Measurements from ENCODE around the gene HOMER2. TPM values are rescaled to one million over a fixed set of nuclear protein-coding genes. Genes with fewer than 3 reads are reported as not detected.

Gene HOMER2
- total RNA-seq, 1 experiment from 2014 or later, result 14.2 TPM

DNA sequence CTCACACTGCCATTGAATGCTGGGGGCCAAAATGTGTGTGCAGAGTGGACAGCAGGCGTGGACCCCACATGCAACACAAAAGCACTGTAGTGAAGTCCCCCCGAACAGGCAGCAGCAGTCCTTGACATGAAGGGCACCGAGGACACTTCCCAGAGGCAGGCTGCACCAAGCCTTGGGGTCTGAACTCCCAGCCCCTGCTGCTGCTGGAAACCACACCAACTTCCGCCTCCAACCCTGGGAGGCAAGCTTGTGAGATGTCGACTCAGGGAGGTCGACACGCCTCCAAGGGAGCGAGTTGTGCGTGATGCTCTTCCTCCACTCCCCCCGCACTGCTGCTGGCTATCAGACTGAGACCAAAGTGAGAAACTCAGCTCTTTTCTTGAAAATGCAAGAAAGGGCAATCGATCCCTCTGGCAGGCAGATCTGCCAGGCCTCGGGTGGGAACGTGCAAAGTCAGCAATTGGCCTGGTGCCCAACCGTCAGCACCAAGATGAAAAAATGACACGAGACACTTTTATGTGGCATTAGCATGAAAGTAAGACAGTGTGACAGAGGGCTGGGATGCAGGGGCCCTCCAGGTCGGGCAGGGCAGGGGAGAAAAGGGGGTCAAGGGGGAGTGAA, 99.5 kb downstream of the HOMER2 start:
- Histone ChIP-seq H3K79me2 (ENCODE audit: insufficient read depth, low read length) (no peaks in the 10 kb centered on the region), H3K4me1 (ENCODE audit: insufficient read depth, low read length) (no peaks in the 10 kb centered on the region), H4K20me1 (ENCODE audit: control insufficient read depth, insufficient read depth, insufficient read length) (no peaks in the 10 kb centered on the region), H3T11ph (ENCODE audit: low read length) (no peak overlapping the region), H4K5ac (ENCODE audit: insufficient read length, low read depth, low read length) (no peak overlapping the region), H3K9me3 (ENCODE audit: control insufficient read depth, low read depth, low read length) (no peaks in the 10 kb centered on the region), H2BK15ac (ENCODE audit: low read depth, low read length) (no peak overlapping the region), H2AFZ (ENCODE audit: low read length) (no peak overlapping the region), H2BK20ac (ENCODE audit: low read depth, low read length, poor library complexity, severe bottlenecking) (no peak overlapping the region), H3K9ac (ENCODE audit: extremely low read depth, insufficient read length, low read length) (no peak overlapping the region), H3K14ac (ENCODE audit: insufficient read depth, low read length) (no peak overlapping the region; the same call in 1 of the 2 replicates), H3K23me2 (ENCODE audit: insufficient read length, low read depth, low read length, poor library complexity, severe bottlenecking) (no peaks in the 10 kb centered on the region), H3K18ac (ENCODE audit: insufficient read length, low read depth, low read length) (no peak overlapping the region), H3K27ac (ENCODE audit: insufficient read length, low read depth, low read length) (no peak overlapping the region), H3K27me3 (ENCODE audit: insufficient read depth, low read length) (no peaks in the 10 kb centered on the region), H3K23ac (ENCODE audit: insufficient read length, low read depth, low read length) (no peak overlapping the region), H3K4ac (ENCODE audit: low read depth, low read length) (no peak overlapping the region), H2BK5ac (ENCODE audit: insufficient read length, low read length) (no peak overlapping the region), H2AK5ac (ENCODE audit: insufficient read length, low read length) (no peak overlapping the region), H4K8ac (replicated peaks; ENCODE audit: insufficient read length, low read depth, low read length) (no peak overlapping the region), H2BK120ac (ENCODE audit: low read depth, low read length, poor library complexity, severe bottlenecking) (no peak overlapping the region), H3K79me1 (ENCODE audit: insufficient read depth, low read depth, low read length, poor library complexity, severe bottlenecking) (no peaks in the 10 kb centered on the region), H2BK12ac (ENCODE audit: insufficient read length, low read depth, low read length) (no peak overlapping the region), H3K56ac (ENCODE audit: insufficient read length, low read depth, low read length) (no peak overlapping the region), H3K4me2 (ENCODE audit: insufficient read depth, insufficient read length, low read length) (no peak overlapping the region), H4K91ac (ENCODE audit: insufficient read length, low read depth, low read length) (no peak overlapping the region)
- H3K36me3 Mint-ChIP-seq (ENCODE audit: insufficient read depth in 1 of 3, low read depth in 3 of 3), result no peaks in the 10 kb centered on the region; a peak in 1 of 7 replicates
- no CpG with 5 or more reads among the region's 16 CpGs for WGBS (ENCODE audit: extremely low coverage, insufficient read length, low lambda C conversion rate)
- H3K27ac Mint-ChIP-seq, result no peak overlapping the region
- H3K27me3 Mint-ChIP-seq (ENCODE audit: low read depth), result no peaks in the 10 kb centered on the region
- TF ChIP-seq, protein P1, sequence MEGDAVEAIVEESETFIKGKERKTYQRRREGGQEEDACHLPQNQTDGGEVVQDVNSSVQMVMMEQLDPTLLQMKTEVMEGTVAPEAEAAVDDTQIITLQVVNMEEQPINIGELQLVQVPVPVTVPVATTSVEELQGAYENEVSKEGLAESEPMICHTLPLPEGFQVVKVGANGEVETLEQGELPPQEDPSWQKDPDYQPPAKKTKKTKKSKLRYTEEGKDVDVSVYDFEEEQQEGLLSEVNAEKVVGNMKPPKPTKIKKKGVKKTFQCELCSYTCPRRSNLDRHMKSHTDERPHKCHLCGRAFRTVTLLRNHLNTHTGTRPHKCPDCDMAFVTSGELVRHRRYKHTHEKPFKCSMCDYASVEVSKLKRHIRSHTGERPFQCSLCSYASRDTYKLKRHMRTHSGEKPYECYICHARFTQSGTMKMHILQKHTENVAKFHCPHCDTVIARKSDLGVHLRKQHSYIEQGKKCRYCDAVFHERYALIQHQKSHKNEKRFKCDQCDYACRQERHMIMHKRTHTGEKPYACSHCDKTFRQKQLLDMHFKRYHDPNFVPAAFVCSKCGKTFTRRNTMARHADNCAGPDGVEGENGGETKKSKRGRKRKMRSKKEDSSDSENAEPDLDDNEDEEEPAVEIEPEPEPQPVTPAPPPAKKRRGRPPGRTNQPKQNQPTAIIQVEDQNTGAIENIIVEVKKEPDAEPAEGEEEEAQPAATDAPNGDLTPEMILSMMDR (conservative IDR thresholded peaks at IDR 0.05), result no peak
- H3K4me3 Mint-ChIP-seq, result no peak overlapping the region
- peaks cover 14% of the 10 kb centered on the region in 2 experiments for H3K4me1 Mint-ChIP-seq
- DNase-seq, result peak; percentile 6
- no peaks in the 10 kb centered on the region for H3K9me3 Mint-ChIP-seq

Measured in H9 (cell line).